NCI-H1417 treated with DMSO at 0.1 percent for 48 hours (cell line): ENCODE results near the gene PTPN14.
"Not testable (repeated sequence)": the region's sequence is repeated elsewhere in the genome, so short reads cannot be mapped to it uniquely, and the experiment has no call there.

Source experiments
- DNase-seq: peaks from one replicate; lab custom pipeline; 2025; lab: John Stamatoyannopoulos, UW

The PTPN14 gene

DNA sequence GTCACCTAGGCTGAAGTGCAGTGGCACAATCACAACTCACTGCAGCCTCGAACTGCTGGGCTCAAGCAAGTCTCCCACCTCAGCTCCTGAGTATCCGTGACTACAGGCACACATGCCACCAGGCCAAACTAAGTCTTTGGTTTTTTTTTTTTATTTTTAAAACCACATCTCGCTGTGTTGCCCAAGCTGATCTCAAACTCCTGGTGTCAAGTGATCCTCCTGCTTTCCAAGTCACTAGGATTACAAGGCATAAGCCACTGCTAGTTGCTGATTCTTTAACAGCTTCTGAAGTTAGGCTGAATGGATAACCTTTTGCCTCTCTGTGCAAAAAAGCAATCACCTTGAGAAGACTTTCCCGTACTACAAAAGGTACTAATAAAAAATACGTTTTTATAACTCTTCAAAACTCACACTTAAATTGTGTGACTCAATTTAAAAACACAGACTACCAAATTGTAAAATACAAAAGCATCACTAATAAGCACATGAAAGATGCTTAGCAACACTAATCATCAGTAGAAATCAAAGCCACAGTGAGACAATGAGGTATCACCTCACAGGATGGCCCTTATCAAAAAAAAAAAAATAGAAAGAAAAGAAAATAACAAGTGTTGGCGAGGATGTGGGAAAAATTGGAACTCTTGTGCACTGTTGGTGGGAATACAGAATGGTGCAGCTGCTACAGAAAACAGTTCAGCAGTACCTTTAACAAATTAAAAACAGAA is 40.3 kb downstream of the PTPN14 start:
- DNase-seq = no peak

DNA sequence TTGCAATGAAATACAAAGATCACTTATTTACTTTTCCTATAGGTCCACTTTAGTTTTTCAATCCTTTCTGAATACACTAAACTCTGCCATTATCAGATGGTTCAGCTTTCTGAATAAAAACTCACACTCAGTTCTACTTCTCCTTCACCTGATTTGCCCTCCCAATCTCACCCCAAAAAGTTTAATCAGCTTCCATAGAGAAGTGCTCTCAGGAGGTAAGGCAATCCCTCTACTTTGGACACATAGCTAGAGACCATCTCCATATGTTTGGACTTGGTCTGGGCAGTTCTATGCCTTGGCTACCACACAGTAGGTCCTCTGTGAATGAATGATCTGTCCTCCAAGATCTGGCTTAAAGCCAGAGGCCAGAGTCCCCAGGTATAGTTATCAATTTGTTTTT is 40.9 kb downstream of the PTPN14 start:
- DNase-seq = no peak

DNA sequence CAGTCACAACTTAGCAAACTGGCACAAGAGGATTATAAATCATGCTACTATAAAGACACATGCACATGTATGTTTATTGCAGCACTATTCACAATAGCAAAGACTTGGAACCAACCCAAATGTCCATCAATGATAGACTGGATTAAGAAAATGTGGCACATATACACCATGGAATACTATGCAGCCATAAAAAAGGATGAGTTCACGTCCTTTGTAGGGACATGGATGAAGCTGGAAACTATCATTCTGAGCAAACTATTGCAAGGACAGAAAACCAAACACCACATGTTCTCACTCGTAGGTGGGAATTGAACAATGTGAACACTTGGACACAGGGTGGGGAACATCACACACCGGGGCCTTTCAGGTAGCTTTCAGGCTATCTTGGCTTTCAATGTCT is 41.8 kb downstream of the PTPN14 start:
- not testable (repeated sequence) for DNase-seq

DNA sequence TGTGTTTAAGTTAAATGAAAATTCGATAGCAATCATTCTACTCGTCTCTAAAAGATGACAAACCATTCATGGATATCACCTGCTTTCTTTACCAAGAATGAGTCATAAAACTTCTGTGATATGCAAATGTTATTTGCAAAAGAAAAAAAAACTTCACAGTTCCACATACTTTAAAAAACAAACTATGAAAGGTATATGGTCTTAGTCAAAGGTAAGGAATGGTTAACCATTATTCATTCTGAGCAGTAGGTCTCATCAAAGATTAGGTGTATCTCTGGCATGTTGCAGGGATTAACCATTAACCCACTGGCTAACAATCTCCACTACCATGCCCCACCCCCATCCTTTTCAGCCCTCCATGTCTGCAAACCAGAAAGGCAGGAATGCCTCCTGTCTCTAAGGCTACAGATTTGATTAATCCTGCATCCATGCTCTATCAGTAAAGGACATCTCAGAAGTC is 44.4 kb downstream of the PTPN14 start:
- DNase-seq = no peak

DNA sequence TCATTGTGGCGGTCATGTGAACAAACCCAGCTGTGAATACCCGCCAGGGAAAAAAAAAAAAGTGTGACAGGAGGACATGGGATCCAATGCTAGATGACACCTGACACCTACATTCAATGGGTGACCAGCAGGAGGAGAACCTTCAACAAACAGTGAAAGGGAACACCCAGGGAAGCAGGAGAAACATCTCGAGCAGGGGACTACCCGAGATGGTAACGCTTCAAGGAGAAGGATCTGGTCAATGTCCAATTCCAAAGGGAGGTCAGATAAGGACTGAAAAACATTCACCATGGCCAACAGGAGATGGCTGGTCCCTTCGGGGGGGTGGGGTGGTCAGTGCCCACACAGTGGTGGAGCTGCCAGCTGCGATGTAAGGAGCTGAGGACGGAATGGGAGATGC is 46.3 kb downstream of the PTPN14 start:
- no peak for DNase-seq

DNA sequence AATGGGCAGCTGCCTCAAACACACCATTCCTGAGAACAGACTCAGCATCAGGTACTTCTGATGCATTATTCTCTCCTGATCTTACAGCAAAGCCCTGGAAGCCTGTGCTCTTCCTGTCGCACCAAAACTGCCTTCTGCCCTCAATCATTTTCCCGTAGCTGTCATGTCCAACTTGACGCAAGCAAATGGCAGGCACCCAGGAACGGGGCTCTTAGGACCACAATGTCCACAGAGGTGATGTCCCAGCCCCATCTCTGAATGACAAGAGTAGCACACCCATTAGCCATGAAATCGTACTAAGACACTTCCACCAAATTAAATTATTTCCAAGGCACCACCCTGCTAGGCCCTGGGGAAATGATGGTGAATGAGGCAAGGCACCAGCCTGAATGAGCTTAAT is 47.1 kb downstream of the PTPN14 start:
- no peak for DNase-seq

DNA sequence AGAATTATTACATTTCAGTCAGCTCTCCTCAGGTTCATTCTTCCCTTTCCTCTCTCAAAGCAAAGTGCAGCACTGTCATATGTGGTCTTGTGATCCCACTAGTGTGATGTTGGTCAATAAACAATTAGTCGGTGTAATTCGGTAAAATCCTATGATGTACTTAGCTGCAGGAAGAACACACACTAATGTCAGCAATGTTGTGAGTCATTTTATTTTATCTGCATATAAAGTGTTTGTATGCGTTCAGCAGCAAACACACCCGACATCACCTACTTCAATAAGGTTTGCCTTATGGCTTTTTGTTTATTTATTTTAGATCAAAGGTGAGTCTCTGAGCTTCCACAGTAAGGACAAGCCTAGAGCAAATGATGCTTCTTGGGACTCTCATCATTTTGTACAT is 47.8 kb downstream of the PTPN14 start:
- DNase-seq = no peak

DNA sequence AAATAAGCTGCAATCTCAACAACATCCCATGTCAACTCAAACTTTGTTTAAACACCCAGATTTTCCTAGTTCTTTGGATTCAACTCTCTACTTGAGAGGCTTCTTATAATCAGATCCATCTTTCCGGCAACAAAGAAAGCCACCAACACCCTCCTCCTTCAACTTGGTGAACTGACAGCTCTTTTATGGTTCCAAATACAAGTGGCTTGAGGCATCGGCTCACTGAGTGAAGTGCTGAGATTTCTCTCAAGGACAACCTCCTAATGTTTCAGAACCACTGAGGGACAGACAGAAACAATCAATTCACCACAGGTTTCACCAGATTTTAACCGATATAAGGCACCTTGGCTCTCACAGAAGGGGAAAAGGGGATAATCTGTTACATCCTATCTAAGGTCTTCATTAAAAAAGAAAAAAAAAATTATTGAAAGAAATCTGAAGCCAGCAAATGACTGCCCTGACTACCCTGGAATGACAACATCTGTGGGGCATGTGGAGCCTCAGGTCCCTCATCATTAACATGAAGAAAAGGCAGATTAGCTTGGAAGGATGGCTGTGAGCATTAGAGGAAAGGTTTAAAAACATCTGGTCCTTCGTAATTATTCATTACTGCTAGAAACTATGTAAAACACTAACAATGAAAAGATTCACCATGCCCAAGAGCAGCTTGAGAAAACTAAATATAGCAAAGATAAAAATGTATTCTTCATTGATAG is 50.9 kb downstream of the PTPN14 start:
- DNase-seq = no peak

DNA sequence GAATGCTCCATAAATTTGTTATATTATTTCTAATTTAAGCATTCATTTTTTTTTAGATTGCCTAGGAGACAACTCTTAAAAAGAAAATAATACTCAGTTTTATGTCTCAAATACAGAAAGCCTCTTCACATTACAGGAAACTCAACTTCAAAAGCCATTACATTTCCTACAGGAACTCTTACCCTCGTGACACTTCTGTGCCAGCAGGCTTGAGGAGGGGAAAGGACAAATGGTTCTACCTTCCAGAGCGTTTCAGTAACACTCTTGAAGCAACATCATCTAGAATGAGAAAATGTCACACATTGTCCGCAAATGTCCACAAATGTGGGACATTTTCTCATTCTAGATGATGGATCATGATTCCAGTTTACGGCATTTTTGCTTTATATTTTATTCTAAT is 51.7 kb downstream of the PTPN14 start:
- DNase-seq = no peak

DNA sequence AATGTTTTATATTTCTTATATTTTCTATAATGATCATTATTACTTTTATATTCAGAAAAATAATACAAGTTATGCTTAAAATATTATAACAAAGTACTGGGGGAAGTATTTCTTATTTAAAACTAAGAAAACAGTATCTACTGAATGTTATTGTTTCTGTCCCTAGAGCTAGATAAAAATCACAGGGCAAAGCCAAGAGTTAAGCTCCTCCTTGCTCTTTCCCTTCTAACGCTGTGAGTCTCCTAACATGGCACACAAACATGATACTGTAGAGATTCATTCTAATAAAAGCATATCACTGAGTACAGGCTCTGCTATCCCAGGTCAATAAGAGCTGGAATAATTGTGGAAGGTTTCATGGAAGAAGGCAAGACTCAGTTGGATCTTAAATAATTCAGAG is 53.4 kb downstream of the PTPN14 start:
- no peak for DNase-seq

DNA sequence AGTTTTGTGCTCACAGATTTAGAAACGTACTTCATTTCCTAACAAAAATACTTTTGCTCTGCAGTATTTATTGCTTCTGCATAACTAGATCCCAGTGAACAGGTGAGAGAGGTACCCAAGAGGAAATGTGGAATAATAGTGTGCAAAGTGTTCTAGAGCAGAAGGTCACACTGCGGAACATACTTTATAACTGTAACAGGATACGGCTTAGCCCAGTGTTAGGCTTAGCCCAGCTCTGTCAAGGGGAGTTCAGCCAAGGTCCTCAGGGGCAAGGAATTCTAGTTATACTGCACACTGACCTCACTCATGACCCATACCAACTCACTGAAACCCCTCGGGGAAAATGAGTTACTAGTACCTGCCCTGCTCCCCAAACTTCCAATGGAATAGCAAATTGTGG is 55.3 kb downstream of the PTPN14 start:
- no peak for DNase-seq

DNA sequence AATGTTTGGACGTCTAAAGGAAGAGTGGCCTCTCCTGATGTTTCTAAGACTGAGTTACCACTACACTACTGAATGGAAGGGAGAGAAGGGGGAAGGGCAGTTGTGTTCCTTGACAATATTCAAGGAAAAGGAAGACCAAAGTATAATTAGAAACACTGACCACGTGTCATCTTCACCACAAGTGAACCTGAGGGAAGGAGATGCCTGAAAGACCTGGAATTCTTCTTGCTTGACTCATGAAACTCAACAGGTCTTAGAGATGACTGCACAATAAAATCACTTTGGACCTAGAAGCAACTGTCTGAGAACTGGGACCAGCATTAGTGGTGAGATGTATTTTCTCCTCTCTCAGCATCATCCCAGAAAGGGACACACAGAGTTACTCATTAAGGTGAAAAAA is 56.7 kb downstream of the PTPN14 start:
- no peak for DNase-seq

DNA sequence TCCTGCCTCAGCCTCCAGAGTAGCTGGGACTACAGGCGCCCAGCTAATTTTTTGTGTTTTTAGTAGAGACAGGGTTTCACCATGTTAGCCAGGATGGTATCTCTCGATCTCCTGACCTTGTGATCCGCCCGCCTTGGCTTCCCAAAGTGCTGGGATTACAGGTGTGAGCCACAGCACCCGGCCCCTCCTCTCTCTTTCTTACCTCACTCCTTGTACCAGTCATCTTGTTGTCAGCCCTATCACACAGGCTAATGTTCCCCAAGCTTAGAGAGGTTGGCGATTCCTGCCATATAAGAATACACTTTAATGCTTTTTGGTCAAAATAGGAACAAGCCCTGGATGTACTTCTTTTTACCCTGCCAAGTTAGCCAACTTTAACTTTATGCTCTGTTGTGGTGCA is 57.2 kb downstream of the PTPN14 start:
- not testable (repeated sequence) for DNase-seq

DNA sequence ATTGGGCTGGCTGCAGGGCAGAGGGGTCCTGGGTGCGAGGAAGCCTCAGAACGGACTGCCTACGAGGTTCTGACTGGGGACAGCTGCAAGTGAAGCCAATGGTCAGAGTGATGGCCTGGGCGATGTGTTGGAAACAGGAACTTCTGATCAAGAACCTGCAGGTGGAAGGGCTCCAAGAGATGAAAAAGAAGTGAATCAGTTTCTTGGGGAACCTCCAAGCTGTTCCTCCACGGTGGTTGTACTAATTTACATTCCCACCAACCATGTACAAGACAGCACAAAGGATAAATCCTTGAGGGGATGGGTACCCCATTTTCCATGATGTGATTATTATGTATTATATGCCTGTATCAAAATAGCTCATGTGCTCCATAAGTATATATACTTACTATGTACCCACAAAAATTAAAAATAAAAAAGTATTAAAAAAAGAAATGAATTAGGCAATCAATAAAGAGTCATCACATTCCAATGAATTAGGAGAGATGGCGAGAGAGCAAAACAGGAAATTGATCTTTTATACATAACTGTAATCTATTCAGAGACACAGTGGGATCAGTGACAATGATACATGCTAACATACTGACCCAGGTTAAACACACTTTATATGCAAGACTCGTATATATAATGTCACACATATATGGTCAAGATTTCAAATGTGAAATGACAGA is 58.1 kb downstream of the PTPN14 start:
- no peak for DNase-seq

DNA sequence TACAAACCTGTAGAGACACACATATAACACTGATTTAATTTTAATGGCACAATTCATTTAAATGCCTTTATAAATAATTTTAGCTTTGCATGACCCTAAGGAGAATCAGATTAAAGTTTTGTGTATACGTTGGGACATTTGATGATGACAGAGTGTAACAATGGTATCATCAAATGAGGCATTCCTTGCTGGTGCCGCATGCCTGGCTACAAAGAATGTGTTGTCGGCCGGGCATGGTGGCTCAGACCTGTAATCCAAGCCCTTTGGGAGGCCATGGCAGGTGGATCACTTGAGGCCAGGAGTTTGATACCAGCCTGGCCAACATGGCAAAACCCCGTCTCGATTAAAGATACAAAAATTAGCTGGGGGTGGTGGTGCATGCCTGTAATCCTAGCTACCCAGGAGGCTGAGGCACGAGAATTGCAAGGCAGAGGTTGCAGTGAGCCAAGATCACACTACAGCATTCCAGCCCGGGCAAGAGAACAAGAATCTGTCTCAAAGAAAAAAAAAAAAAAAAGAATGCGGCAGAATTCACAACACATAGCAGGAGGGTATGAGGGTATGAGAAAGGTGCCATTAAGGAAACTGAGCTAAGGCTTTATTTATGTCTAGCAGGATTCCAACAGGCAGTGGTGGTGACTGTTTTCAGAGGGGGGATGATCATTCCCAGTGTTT is 58.9 kb downstream of the PTPN14 start:
- DNase-seq = no peak

DNA sequence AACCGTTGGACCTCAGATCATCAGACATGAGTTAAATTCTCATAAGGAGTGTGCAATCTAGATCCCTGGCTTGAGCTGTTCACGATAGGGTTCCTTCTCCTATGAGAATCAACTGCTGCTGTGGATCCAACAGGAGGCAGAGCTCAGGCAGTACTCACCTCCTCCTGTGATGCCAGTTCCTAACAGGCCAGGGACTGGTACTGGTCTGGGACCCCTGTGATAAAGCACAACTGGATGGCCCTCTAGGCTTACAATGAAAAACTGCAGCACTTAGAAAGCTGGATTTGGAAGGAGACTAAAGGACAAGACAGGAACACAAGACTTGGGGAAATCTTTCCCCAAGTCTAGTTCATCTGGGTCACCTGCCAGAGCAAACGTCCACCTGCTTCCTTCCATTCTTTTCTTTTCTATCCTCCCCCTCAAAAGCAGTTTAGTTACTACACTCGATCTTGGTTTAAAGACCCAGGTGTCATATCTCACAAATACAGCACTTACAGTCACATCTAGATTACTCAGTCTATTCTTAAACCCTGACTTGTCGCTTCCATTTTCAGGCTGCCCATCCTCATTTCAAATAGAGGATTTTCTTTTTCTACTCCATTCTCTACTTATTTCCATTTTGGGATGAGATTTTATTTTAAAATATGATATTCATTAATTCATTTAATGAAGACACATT is 59.8 kb downstream of the PTPN14 start:
- no peak for DNase-seq

DNA sequence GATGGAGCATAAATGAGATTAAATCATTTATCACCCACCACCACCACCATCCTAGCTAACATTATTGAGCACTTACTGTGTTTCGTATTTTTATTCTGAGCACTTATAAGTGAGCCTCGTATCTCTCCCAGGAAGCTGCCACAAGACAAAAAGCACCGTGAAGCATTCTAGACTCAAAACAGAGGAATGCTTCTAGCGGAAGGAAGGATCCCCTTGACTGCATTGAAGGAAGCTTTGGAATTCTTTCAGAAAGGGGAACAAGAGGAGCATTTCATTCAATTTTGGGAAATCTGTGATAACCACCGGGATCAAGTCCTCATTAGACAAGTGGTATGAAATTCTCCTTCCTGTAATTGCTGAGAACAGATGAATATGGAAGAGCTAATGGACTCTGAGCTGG is 66.3 kb downstream of the PTPN14 start:
- no peak for DNase-seq

DNA sequence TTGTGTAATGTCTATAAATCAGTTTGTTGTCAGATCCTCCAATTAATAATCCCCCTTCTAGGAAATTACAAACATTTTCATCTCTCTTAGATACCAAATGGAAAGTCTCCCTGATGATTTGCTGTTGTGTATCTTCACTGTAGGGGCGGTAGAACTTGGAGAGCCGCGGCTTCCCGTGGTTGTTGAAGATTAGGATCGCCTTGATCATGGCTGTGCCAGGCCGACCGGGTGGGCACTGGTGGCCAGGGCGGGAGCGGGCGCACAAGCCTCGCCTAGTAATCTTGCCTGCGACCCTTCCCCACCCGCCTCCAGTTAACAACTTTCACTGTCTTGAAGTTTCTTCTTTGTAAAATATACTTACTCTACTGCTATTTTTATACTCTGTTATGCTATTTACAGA is 68.2 kb downstream of the PTPN14 start:
- DNase-seq = not testable (repeated sequence)

DNA sequence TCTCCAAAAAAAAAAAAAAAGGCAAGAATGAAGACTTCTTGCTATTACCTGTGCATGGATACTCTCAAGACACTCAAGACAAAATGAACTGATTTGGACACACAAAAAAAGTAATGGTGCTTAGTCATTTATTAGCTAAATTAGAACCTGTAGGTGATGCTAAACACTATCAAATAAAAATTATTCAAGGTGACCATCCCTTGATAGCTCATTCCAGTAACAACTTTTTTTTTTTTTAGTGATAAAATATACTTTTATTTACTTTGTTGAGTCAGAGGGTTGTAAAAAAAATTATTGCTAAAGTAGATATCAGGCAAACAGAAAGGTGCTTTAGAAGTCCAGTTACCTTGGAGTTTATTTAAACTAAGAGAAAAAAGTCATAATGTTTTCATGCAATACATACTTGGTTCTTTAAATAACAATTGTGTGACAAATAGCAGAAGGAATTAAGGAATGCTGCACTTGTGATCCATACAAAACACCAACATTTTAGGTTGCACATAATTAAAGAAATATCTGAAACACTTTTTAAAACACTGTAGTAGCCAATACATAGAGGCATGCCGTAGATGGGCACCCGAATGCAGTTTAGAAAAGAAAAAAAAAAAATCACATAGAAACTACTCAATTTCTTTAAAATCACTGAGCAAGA is 69.3 kb downstream of the PTPN14 start:
- DNase-seq = not testable (repeated sequence)

DNA sequence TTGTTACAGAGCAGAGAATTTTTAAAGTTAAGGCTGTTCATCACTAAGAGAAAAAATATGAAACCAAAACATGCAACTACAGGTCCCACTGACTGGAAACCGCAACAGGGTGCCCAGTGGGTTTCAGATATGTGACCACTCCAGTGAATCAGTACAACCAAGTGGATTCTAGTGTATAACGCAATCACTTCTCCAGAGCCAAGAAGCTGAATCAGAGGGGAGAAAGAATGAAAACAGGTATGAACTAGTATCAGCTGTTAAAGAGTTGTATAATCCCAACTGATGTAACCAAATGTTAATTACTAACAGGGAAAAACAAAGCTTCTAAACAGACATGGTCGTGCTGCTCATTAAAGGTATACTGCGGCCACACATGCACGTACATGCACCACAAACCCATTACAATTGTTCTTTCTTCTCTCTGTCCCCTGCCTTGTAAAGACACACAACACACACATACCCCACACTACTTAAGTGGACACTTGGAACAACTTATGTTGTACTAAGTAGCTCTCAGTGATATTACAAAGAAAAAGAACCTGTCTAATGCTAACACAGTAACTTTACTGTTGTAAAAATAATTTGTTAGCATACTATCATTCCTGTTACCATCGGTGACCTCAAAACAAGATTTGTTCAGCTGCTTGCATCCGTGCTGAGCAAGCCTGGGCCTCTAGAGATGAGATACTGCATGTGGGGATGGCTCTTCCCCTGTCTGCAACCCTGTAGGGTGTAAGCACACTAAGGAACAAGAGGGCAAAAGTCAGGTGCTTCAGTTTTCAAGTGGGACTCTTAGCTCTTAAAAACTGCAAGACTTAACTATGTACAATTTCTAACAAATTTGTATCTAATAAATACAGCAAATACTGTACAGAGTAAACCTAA is 74.2 kb downstream of the PTPN14 start:
- no peak for DNase-seq
